Measurements from ENCODE around the gene FAM229A.

The FAM229A gene

DNA sequence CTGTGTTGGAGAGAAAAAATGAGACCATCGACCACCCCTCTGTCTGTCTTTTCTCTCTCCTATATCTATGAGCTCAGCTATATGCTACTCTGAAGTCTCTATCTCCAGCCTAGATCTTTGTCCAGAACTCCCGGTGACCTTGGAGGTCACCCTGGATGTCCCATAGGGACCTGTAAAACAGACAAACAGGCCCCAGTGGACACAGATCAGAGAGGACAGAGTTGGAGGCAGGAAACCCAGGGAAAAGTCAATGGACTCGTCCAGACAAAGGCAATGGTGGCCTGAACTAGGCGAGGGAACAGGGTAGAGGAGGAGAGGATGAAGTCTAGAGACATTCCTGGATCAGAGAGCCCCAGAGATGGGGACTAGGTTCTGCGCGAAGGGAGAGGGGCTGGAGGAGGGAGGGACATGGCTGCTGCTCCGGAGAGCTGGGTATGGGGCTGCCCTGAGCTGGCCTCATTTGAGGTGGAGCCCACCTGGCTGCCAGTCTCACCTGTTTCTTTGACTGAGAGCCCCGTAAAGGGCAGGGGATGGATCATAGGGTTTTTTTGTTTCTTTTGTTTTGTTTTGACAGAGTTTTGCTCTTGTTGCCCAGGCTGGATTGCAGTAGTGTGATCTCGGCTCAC, 15.6 kb downstream of the FAM229A start:
- DNase-seq (ENCODE audit: low spot score) = no peak

DNA sequence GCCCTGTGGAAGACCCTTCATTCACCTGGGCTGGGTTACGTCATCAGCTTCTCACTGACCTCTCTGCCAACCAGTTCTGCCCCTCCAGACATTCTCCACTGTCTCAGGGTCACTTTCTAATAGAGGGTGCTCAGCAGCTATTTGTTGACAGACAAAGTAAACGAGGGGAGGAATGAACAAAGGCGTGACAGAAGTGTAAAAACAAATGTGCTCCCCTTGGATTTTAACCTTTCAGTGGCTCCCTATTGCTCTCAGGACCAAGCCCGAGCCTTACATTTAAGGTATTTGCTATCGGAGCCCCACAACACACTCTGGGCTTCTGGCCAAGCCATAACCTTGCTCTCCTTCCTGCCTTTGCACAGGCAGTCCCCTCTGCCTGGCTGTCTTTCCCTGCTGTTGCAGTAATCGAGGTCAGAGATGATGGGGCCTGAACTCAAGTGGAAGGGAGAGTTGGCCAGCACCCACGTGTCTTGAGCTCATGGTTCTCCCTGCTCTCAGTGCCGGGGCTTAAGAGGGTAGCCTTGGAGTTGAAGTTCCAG, 16.9 kb downstream of the FAM229A start:
- DNase-seq (ENCODE audit: low spot score) = no peak

DNA sequence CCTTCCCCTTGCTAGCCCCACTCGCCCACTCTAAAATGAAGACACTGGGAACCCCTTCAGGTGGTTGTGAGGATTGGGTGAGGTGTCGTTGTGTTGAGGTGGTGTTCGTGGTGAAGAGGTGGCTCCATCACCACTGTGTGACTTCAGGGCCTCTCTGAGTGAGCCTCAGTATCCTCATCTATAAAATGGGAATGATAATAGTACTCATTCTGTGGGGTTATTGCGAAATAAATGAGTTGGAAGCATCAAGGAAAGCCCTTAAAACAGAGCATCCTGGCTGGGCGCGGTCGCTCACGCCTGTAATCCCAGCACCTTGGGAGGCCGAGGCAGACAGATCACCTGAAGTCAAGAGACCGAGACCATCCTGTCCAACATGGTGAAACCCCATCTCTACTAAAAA, 19.6 kb downstream of the FAM229A start:
- no peak for DNase-seq (ENCODE audit: low spot score)

DNA sequence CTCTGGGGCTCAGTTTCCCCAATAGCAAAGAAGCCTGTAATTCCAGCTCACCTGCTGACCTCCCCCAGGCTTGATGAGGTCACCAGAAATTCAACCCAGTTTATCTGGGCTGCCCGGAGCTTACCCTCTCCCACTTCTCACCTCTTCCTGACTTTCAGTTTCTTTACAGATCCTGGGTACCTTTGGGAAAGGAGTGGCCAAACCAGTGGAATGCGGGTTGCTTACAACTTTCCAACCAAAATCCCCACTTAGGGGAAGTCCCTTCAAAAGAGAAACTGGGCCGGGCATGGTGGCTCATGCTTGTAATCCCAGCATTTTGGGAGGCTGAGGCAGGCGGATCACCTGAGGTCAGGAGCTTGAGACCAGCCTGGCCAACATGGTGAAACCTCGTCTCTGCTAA, 20.3 kb downstream of the FAM229A start:
- DNase-seq (ENCODE audit: low spot score) = no peak

DNA sequence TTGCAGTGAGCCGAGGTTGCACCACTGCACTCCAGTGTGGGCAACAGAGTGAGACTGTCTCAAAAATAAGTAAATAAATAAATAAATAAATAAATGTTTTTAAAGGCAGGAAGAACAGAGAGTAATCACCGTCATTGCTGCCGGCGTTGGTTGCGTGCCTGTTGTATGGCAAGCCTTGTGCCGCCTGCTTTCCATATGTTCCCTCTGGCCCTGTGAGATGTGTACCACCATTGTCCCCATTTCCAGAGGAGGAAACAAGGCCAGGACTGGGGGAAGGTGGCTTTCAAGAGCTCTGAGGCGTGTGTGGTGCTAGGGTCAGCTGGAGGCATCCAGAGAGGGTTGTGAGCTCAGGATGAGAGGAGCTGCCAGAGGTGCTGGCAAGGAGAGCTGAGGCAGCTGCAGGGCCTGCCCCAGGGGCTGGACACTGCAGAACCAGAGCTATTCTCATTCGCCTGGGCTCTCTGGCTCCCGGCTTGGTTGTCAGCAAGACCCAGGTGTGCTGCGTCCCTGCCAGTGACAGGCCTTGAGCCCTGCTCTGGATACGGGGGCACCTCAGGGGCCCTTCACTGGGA, 21.0 kb downstream of the FAM229A start:
- DNase-seq (ENCODE audit: low spot score) = no peak

DNA sequence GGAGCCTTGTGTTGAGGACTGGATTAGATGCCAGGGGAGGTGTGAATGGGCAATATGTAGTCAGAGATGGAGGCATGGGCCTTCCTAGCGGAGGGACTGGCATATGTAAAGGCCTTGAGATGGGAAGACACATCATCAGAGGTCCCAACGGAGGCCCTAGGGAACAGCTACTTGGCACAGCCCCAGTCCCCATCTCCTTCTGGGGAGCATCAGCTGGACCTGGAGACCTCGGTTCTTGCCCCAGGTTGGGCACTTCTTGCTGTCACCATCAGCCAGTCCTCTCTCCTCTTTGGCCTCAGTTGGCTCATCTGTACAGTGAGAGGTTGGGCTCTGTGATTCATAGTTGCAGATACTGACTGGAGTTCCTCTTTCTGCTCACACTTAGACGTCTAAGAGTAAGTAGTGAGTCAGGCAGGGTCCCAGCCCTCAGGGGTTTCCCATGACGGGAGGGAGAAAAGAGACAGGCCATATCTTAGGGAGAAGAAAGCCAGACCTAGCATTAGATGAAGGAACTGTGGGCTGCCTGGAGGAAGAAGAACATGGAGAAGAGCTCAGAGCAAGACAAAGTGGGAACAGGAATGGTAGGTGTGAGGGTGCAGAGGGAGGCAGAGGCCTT, 22.8 kb downstream of the FAM229A start:
- no peak for DNase-seq (ENCODE audit: low spot score)

DNA sequence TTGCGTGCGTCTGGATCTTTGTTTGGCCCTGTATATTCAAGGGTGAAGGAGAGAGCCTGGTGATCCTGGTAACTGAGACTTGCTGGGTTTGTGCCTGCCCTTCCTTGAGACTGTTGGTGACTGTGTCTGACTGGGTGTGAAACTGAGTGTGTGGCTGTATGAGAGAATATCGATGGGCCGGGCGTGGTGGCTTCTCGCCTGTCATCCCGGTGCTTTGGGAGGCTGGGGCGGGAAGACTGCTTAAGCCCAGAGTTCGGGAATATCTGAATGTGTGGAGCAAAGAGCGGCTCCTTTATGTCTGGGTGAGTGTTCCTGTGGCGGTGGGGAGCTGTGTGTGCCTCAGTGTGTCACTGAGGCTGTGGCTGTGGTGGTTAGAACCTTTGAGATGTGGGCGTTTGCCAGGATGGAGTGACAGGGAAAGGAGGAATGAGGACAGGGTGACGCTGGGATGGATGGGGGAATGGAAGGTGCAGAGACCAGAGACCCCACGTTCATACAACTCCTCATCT, 23.6 kb downstream of the FAM229A start:
- DNase-seq (ENCODE audit: low spot score) = no peak

DNA sequence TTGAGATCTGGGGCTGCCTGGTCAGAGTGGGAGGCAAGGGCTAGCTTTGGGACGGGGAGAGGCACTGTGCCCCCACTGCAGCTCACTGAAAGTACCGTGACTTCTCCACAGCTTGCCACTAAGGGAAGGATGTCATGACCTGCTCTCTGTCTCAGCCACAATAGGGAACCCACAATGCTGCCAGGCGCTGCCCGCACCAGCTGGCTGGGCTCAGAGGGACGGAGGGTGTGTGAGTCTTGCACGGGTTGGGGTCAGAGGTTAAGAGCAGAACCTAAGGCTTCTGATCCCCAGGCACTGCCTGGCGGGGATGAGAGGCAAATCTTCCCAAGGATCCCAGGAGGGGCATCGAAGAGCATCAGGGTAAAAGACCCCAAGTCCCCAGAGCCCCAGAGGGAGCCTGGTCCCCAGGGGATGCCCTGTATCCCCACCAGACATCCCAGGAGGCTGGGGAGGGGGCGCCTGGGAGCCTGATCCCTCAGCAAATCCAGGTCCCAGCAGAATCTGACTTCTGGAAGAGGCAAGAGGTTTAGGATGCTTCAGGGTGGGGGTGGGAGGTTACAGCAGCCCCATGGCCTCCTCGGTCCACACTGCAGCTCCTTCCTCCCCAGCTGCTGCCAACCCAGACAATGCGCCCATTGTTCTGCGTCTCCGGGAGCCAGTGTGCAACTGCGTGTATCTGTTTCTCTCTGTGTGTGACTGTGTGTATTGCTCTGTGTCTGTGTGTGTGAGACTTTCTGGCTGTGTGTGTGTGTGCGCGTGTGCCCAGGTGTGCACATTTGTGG, 24.2 kb downstream of the FAM229A start:
- DNase-seq (ENCODE audit: low spot score) = peak; percentile 38

DNA sequence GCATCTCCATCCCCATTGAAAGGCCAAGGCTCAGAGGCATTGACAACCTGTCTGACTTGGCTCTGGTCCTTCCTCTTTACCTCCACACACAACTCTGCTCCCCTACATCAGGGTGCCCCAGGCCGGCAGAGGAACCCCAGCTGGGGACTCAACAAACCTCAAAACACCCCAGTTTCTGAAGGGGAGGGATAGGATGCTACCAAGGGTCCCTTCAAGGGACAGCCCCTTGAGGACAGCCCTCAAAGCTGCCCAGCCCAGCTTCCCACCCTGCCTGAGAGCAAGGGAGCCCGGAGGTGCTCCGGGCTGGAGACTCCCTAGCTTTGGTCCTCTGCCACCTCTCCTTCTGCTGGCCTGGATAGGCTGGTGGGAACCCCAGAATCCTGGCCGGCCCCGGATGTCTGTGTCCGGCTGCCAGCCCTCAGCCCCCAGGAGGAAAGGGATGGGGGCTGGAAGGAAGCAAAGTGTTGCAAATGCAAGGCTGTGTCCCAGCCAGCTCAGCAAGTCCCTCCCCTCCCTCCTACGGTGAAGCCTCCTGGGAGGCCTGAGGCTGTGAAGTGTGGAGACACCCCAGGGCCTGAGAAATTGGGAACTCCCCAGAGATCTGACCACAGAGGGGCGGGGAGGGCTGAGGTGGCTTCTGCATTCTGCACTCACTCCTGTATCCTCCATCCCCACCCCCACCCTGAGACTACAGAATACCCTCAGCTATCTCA, 25.2 kb downstream of the FAM229A start:
- peak; percentile 79 for DNase-seq (ENCODE audit: low spot score)

DNA sequence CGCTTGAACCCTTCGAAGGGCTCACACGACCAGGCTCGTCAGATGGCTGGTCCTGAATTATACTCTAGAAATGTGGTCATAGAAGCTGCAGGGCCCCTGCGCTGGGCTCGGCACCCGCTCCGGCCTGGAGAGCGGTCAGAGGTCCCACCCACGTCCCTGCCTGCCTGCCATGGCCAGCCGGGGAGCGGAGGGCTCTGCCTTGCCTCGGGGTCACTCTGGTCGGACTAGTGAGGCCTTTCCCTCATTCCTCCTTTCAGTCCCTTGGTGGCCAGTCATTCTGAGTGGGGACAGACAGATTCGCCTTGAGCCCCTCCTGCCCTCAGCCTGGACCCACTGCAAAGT, 25.7 kb downstream of the FAM229A start:
- no peak for DNase-seq (ENCODE audit: low spot score)

DNA sequence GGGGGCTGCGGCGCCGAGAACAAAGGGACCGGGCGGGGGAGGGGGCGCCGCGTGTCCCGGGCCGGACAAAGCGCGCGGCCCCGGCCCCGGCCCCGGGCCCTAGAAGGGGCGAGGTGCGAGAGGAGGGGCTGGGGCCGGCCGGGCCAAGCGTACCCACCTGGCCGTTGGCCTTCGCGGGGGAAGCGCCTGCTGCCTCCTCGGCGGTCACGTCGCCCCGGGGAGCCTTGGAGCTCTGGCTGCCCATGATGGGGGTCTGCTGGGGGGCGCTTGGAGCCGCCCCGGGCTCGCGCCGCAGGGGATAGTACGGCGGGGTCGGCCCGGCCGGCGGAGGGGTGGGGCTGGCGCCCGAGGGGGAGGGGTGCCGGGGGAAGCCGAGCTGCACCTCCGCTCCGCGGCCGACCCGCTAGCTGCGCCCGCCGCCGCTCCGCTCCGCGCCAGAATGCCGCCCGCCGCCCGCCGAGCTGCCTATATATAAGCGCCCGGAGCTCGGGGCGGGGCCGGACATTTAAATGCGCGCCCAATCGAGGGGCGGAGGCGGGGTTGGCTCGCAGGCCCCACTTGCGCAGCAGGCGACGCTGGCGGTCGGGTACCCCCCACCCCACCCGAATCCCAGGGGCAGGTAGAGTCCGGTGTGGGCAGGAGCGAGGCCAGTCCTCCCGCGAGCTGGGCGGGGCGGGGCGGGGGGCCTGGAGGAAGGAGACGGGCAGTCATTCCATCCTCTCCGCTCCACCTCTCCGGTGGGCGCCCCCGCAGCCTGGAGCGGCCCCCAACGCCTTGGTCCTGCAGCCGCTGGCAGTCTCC, 26.3 kb downstream of the FAM229A start, which contains the start of gene MARCKSL1:
MARCKSL1 (minus strand) TSS at position 444 of the 801 bp plus-strand sequence; CDS start at position 244, 200 bp downstream.
- DNase-seq (ENCODE audit: low spot score) = peak; percentile 87

DNA sequence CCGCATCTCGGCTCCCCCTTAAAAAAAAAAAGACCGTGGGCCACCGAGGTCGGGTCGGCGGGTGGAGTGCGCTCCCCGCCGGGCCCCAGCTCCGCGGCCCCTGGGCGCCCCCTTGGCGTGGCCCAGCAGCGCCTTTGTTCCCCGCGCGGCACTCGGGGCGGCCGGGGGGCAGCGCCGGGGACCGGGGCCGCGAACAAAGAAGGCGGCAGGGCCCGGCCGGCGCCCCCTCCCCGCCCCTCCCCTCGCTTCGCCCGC, 26.8 kb downstream of the FAM229A start:
- DNase-seq (ENCODE audit: low spot score) = no peak

DNA sequence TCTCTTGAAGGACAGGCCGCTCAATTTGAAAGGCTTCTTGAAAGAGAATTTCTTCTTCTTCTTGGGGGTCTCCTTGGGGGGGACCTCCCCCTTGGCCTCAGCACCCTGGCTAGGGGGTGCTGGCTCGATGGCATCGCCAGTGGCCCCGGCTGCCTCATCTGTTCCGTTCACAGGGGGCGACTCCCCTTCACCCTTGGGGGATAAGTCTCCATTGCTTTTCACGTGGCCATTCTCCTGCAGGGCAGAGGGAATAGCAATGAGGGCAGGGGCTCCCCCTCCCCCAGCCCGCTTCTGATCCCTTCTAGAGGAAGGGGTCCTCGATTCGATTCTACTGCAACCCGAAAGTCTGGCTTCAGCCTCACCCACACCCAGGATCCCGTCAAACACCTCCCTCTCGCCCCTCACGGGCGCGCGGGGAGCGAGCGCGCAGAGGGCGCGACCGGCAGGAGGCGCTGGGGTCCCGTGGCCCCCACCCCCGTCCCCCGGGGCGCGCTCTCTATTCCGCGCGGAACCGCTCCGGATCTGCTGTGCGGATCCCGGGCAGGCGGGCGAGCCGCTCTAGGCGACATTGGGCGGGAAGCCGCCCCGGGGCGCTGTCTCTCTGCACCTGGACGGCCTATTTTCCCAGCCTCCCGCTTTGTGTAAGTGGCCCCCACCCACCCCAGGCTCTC, 27.3 kb downstream of the FAM229A start:
- peak; percentile 78 for DNase-seq (ENCODE audit: low spot score)

DNA sequence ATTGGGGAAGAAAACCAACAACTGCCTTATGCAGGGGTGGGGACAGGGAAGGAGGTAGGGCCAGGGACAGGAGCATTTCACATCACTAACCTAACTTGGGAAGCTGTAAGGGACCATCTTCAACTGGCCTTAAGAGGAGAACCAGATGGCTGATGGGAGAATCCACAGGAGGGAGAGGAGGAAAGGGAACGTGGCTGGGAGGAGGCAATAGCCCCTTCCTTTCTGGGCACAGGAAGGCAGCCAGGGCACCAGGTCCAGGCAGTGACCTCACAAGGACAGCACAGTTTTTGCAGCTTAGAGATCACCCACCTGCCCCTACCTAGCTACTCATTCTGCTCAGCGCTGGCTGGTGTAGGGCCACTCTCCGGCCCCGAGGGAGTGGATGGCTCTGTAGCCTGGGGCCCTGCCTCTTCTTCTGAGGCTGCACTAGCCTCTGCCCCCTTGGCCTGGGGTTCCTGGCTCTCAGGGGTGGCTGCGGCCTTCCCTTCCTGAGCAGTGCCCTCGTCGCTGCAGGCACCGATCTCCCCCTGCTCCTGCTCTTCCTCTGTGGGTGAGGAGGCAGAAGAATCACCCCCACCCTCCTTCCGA, 27.9 kb downstream of the FAM229A start:
- no peak for DNase-seq (ENCODE audit: low spot score)

DNA sequence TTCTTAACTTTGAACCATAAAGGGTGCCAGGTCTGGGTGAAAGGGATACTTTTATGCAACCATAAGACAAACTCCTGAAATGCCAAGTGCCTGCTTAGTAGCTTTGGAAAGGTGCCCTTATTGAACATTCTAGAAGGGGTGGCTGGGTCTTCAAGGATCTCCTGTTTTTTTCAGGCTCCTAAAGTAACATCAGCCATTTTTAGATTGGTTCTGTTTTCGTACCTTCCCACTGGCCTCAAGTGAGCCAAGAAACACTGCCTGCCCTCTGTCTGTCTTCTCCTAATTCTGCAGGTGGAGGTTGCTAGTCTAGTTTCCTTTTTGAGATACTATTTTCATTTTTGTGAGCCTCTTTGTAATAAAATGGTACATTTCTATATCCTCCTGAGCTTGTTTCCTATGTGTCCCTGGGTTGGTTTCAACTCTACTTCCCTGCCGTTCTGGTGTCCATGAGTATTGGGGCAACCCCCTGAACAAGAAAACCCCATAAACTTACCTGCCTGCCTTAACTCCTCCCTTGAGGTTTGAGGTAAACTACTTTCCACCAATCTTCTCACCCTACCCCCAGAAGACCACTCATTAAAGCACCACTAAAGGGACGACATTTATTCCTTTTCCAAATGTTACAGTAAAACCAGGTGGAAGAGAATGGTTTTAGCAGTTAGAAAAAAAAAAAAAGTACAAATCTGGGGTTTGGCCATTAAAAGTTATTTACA, 28.9 kb downstream of the FAM229A start:
- DNase-seq (ENCODE audit: low spot score) = no peak

DNA sequence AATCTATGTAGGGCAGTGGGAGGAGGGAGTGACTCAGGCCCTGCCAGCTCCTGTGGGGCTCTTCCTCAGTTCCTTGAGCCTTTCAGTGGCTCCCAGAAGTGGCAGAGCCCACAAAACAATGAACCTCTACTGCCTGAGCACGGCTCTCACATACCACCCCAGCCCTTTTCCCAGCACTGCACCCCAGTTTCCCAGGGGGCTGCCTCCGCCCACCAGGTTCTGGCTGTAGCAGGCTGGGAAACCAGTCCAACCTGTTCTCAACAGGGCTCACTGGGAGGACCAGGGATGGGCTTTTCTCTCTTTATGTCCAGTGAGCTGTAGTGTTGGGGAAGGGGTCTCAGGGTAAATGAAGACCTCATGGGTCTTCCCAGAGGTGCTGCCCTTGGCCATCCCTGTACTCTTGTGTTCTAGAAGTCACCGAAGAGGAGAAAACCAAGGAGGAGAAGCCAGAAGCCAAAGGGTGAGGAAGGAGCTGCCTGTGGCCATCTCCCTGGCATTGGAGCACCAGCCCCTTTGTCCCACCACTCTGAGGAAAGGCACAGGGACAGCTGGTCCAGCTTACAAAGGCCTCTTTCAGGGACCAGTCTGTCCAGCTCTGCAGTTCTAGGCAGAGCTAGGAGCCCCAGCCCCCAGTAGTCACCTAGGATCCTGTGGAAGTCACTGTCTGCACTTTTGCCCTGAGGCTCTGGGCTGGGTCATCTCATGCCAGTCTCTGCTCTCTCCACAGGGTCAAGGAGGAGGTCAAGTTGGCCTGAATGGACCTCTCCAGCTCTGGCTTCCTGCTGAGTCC, 29.8 kb downstream of the FAM229A start:
- DNase-seq (ENCODE audit: low spot score) = no peak

DNA sequence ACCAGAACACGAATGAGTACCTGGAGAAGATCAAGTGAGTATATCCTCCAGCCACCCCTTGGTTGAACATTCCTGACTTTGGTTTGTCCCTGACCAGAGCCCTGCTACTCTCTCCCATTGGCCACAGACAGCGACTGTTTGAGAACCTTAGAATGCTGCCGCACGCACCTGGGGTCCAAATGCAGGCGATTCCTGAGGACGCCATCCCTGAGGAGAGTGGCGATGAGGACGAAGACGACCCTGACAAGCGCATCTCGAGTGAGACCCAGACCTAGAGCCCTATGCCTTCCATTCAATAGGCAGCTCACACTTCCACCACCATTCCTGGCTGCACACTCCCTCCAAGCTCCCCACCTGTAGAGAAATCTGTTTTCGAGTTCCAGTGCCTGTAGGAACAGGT, 30.7 kb downstream of the FAM229A start:
- no peak for DNase-seq (ENCODE audit: low spot score)

DNA sequence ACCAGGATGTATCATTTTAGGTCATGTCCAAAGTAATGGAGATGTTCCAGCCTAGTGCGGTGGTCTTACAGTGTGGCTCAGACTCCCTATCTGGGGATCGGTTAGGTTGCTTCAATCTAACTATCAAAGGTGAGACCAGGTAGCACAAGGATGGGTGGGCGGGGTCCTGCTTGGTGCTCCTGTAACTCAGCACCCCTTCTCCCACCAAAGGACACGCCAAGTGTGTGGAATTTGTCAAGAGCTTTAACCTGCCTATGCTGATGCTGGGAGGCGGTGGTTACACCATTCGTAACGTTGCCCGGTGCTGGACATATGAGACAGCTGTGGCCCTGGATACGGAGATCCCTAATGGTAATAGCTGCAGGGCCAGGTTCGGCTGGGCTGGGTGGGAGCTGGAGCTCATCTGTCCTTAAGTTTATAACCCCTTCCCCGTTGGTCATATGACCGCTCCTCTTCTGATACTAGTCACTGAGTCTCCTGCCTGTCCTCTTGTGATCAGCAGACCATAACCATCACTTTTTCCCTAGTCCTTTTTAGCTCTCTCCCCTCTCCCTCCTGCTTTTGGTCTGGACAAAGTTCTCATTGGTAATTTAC, 31.6 kb downstream of the FAM229A start:
- DNase-seq (ENCODE audit: low spot score) = no peak
